ENCODE results near the gene GABARAPL1. TPM values are rescaled to one million over a fixed set of nuclear protein-coding genes. Genes with fewer than 3 reads are reported as not detected.

GABARAPL1 gene
- total RNA-seq, 1 experiment from 2014 or later, result 70.6 TPM

- POLR2A ChIA-PET (ENCODE audit: low non-redundant PET), result no interaction called here
- no TSS peak for BruUV-seq (replicated peaks)
- intact Hi-C loops (cut with micrococcal nuclease; ENCODE audit: unreplicated experiment), result no loop called here
- DNase-seq (ENCODE audit: low spot score), result no peak
- Histone ChIP-seq H3K4me3 (ENCODE audit: low read depth, low read length, poor library complexity, severe bottlenecking) (no peak overlapping the region), H3K27ac (ENCODE audit: low read depth, low read length, poor library complexity, severe bottlenecking) (no peak overlapping the region), H3K4me1 (ENCODE audit: insufficient read depth, low read length, poor library complexity, severe bottlenecking) (no peaks in the 10 kb centered on the region), H3K36me3 (ENCODE audit: insufficient read depth, low read length, poor library complexity, severe bottlenecking) (no peaks in the 10 kb centered on the region), H3K27me3 (replicated peaks; ENCODE audit: insufficient read depth, low read depth, low read length, poor library complexity) (no peaks in the 10 kb centered on the region), H3K9me3 (ENCODE audit: low read depth, low read length, poor library complexity, severe bottlenecking) (no peaks in the 10 kb centered on the region)
- TF ChIP-seq CTCF (conservative IDR thresholded peaks at IDR 0.05; ENCODE audit: low read depth, low read length) (no peak), EZH2 (IDR thresholded peaks at IDR 0.05; ENCODE audit: borderline replicate concordance, low read depth, low read length, poor library complexity, severe bottlenecking) (no peak)
- CTCF ChIA-PET, result no interaction called here
Measured at GRCh38 chr12:10272467-10272866, 59.8 kb downstream of the GABARAPL1 start.

Other genes with a start within 250 kb of the GABARAPL1 start
- not detected in 2 replicates for gene CLEC12A, start 241.5 kb upstream of the GABARAPL1 start, total RNA-seq (2021)
- gene CLEC1B, start 213.8 kb upstream of the GABARAPL1 start, total RNA-seq (2021), result not detected in 2 replicates
- not detected in 2 replicates for gene CLEC12B, start 202.2 kb upstream of the GABARAPL1 start, total RNA-seq (2021)
- gene CLEC9A, start 182.2 kb upstream of the GABARAPL1 start, total RNA-seq (2021), result not detected in 2 replicates
- not detected in 2 replicates for gene CLEC1A, start 113.9 kb upstream of the GABARAPL1 start, total RNA-seq (2021)
- gene CLEC7A, start 82.7 kb upstream of the GABARAPL1 start, total RNA-seq (2021), result 0.28 and 0.39 TPM in 2 replicates
- gene OLR1, start 40.7 kb upstream of the GABARAPL1 start, total RNA-seq (2021), result not detected in 2 replicates
- 0.24 TPM in 1 of 2 replicates, not detected in the other for gene TMEM52B, start 33.8 kb upstream of the GABARAPL1 start, total RNA-seq (2021)
- gene KLRD1, start 95.0 kb downstream of the GABARAPL1 start, total RNA-seq (2021), result 0.02 and 0.31 TPM in 2 replicates
- gene KLRK1, start 177.2 kb downstream of the GABARAPL1 start, total RNA-seq (2021), result 0.17 TPM in 1 of 2 replicates, not detected in the other
- gene KLRC4, start 196.9 kb downstream of the GABARAPL1 start, total RNA-seq (2021), result not detected in 2 replicates
- not detected in 2 replicates for gene KLRC3, start 207.7 kb downstream of the GABARAPL1 start, total RNA-seq (2021)
- gene KLRC2, start 223.1 kb downstream of the GABARAPL1 start, total RNA-seq (2021), result not detected in 2 replicates
- not detected in 2 replicates for gene KLRC1, start 240.5 kb downstream of the GABARAPL1 start, total RNA-seq (2021)

Data from A673 (cell line).